HG03135 (cell line): ENCODE data around the gene REX1BD.

Experiments
- ATAC-seq: cut with Tn5 transposase; IDR thresholded peaks from one replicate; pipeline ENCODE4 v1.9.1; 2021; ENCODE audit warnings: mild to moderate bottlenecking, moderate library complexity; ENCODE audit not compliant: unreplicated experiment

Gene REX1BD

GRCh38 chr19:18612772-18613588 lies 24.4 kb downstream of the REX1BD start, which contains the start of gene TMEM59L:
TSS of gene TMEM59L (plus strand) at chr19:18612870. CDS start at chr19:18612959, 89 bp downstream.
- no peak for ATAC-seq

DNA sequence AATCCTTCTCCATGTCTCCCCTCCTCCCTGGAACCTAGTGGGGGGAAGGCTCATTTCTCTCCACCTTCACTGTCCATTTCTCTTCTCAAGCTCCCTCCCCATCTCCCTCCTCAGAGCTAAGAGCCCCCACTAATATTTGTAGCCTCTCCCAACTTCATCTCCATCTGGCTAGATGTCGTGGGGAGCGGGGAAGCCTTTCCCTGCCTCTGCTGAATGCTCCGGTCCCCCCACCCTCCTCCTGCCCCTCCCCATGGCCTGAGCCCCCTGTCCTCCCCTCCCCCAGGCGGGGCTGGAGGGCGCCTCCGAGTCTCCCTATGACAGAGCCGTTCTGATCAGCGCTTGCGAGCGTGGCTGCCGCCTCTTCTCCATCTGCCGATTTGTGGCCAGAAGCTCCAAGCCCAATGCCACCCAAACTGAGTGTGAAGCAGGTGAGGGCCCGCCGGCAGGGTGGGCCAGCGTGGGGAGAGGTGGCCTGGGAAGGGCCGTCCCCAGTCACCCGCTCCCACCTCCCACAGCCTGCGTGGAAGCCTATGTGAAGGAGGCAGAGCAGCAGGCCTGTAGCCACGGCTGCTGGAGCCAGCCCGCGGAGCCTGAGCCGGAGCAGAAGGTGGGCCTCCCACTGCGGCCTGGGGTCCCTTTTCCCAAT lies 25.1 kb downstream of the REX1BD start:
- no peak for ATAC-seq

DNA sequence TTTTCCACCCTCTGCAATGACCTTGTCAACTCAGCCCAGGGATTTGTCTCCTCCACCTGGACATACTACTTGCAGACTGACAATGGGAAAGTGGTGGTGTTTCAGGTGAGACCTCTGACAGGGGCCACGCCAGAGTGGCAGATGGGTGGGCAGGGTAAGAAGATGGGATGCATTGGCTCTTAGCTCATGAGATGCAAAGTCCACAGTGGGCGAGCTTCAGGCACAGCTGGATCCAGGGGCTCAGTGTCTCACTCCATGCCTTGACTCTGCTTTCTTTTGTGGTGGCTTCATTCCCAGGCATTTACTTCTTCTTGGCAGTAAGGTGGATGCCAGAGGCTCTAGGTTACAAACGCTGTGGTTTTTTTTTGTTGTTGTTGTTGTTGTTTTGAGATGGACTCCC lies 27.4 kb downstream of the REX1BD start:
- no peak for ATAC-seq

GRCh38 chr19:18617562-18617961 lies 29.0 kb downstream of the REX1BD start:
- no peak for ATAC-seq

- no peak for ATAC-seq
Measured at GRCh38 chr19:18618236-18618635, 29.6 kb downstream of the REX1BD start.

DNA sequence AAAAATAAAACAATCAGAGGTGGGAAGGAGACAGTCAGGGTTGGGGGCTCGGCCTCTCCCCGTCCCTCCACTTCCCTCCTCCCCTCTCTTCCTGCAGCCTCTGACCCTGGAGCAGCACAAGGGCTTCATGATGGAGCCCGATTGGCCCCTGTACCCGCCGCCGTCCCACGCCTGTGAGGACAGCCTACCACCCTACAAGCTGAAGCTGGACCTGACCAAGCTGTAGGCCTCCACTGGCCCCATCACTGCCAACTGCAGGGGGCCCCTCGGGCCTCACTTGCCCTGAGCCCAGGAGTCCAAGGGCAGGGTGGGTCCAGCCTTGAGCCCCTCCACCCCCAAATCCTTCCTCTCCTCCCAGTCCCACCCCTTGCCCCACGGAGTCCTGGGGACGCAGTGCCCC lies 31.7 kb downstream of the REX1BD start:
- no peak for ATAC-seq

GRCh38 chr19:18620902-18621301 lies 32.3 kb downstream of the REX1BD start:
- ATAC-seq, result no peak

DNA sequence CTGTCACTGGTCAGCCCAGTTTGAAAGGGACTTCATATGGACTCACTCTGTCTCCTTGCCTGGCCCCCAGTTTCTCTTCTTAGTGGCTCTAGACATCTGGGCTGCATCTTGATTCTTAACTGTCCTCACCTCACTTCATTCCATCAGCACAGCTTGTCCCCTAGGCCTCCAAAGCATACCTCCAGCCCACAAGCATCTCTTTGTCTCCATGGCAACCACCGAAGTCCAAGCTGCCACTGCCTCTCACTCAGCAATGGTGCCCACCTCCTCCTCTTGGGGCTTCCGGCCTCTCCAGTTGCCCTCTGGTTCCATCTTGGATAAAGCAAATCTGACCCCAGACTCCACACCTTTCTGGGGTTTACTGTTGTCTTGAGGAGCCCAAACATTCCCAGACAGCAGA lies 38.3 kb downstream of the REX1BD start:
- ATAC-seq, result no peak

DNA sequence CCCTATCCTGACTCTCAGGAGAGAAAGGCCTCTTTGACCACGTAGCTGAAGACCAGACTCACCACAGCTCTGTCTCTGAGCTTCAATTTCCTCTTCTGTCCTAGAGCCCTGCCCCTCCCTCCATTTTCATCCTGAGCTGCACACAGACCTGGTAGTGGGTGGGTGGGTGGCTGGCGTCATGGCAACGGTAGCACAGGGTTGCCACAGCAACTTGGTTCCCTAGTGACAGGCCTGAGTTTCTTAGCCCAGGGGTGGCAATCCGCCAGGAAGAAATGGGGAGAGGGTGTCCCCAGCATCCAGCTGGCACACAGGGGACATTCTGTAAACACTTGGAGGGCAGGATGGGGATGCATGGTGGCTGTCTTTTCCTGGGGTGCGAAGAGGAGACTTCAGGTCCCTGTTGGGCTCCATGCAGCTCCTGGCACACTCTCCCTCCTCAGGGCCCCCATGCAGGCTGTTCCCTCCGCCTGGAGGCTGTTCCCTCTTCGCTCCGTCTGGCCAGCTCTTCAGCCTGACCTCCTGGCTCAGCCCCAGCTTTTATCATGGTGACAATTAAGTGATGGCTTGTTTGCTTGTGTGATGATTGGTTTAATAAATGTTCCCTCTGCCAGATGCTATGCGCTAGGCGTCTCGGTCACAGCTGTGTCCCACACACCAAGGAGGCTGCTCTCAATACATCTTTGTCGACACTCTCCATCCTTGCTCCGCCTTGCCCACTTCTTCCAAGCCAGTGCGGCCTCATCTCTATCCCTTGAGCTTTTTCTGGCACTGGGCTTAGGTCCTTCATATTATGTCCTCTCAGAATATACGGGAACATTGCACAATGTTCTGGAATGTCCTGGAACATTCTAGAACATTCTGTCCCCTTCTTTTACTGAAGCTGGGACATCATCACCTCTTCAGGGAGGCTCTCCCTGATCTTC lies 40.8 kb downstream of the REX1BD start:
- ATAC-seq, result no peak

DNA sequence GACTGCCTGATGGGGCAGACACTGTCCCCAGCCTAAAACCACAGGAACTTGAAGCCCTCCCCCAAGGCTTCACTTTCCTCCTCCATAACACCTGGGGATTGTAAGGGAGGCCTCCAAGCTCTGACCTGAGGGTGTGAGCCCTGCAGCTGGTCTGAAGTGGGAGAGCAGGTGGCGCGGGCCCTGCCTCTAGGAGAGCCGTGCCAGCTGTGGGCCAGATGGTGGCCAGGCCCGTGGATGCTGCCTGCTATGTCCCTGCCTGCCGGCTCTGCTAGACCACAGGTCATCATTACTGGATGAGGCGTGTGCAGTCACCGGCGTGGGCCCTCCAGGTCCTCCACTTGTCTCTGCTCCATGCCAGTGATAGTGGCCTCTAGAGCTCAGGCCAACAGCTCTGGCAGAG lies 44.7 kb downstream of the REX1BD start:
- no peak for ATAC-seq

GRCh38 chr19:18634612-18635297 lies 46.2 kb downstream of the REX1BD start:
- ATAC-seq, result no peak

DNA sequence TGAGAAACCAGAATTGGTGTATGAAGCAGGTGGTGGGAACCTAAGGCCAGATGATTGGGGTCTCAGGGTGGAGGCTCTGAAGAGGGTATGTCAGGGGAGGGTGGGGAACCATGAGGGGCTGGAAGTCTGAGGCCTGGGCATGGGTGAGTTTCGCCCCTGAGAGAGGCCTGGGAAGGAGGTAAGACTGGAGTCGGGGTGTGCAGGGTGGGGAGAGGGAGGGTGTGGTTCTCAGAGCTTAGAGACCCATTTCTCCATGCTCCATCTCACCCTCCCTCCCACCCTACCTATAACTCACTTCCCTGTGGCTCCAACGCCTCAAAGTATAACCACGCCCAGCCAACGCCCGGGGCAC lies 47.2 kb downstream of the REX1BD start:
- ATAC-seq, result no peak

- ATAC-seq, result peak; percentile 78
Measured at GRCh38 chr19:18636183-18636968, 47.8 kb downstream of the REX1BD start.

DNA sequence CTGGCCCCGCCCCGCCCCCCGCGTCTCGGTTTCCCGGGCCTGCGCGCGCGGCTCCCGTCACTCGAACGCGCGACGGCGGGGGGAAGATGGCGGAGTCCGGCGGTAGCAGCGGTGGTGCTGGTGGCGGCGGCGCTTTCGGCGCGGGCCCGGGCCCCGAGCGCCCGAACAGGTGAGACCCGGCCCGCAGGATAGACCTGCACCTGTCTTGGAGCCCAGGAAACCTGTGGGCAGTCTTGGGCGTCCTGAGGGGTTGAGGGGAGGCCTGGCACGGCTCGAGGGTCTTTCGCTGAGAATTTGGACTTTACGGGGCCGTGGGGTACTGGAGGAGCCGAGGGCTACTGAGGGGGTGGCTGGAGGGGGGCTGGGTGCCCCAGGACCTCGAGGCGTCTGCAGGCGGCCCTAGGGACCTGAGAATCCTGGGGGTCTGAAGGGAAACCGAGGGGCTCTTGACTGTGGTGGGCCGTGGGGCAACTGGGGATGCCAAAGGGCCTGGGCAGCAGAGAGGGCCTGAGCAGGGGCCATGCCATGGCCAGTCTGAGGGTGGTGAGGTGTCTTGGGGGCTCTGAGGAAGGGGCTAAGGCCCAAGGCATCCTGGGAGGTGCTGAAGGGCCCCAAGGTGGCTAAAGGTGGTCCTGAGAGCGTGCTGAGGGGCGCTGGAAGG lies 48.5 kb downstream of the REX1BD start, which contains the start of gene KLHL26:
TSS of gene KLHL26 (plus strand) at position 60 of the 661 bp plus-strand sequence. CDS start at position 87, 27 bp downstream.
- ATAC-seq, result no peak

DNA sequence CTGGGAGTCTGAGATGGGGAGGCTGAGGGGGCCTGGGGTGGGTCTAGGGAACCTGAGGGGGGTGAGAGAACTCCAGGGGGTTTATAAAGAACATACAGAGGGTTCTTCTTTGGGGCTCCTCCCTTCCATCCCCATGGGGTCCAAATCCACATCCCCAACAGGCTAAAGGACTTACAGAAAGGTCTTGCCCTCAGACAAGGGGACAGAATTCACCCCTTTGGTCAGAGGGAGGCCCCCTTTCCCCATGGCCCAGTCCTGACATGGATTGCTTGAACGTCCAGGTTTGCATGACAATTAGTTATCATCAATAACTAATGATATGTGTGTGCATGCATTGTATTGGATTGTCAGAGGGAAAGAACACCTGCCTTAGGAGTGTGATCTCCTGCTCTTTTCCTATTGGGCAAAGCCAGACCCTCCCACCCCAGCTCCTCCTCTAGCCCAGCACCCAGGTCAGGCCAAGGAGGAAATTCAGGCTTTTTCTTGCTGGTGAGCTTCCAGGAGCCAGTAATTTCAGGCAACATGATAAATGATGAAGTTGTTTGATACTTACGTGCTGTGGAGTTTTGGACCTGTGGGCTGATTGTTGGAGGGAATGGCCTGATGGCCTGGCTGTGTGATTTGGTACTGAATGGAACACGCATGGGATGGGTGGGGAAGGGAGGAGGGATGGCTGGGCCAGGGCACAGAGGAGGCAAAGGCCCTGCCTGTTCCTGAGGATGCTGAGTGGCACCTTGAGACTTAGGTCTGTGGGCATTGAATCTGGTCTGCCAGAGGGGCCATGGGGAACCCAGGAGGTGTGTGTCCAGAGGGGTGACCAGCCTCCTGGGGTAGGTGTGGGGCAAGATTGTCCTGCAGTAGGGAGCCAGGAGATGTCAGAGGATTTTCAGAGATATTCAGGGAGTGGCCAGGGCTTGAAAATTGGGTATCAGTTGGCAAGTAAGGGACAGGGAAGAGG lies 49.4 kb downstream of the REX1BD start:
- no peak for ATAC-seq

DNA sequence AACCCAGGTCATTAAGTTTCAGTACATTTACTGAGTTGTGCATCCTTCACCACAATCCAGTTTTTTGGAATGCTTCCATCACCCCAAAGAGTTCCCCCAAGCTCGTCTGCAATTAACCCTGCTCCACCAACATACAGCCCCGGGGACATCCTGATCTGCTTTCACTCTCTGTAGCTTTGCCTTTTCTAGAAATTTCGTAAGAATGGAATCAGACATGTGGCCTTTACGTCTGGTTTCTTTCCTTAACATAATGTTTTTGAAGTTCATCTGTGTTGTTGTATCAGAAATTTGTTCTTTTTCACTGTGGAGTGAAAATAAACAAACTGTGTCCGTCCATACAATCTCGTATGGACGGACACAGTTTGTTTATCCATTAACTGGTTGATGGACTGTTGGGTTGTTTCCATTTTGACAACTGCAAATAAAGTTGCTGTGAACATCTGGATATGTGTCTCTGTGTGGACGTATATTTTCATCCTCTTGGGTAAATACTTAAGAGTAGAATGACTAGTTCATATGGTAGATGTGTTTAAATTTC lies 51.2 kb downstream of the REX1BD start:
- no peak for ATAC-seq
